Stimulated activated CD4-positive, alpha-beta T cell treated with anti-CD3 and anti-CD28 coated beads, Interleukin-2, amount 100 ng/mL, for 24 hours (primary cell): ENCODE measurements around the gene UBE4B.
"Not testable (repeated sequence)": the region's sequence is repeated elsewhere in the genome, so short reads cannot be mapped to it uniquely, and the experiment has no call there.

ENCODE experiments used
- DNase-seq, 2 donors: peaks; one replicate each; pipeline ENCODE4 v3.0.0-alpha.2; 2020

Gene UBE4B

GRCh38 chr1:10032590-10033358 is at the start of gene UBE4B:
UBE4B (plus strand) TSS chr1:10032958; CDS start chr1:10033671, 713 bp downstream.
- peak; percentile 98 to 99 for DNase-seq

DNA sequence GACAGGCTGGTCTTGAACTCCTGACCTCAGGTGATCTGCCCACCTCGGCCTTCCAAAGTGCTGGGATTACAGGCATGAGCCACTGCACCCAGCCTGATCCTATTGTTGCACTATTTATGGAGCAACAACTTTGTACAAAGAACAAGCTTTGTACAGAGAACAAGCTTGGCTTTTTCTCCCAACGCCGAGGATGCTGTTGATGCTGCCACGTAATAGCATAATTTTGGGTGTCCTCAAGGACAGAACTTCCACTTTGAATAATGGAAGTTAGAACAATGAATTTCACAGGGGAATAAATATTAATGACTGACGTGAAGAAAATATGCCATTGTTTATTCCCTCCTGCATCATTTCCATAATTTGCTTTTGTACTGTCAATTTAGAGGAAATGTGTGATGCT is 48.5 kb upstream of the UBE4B start:
- no peak for DNase-seq

DNA sequence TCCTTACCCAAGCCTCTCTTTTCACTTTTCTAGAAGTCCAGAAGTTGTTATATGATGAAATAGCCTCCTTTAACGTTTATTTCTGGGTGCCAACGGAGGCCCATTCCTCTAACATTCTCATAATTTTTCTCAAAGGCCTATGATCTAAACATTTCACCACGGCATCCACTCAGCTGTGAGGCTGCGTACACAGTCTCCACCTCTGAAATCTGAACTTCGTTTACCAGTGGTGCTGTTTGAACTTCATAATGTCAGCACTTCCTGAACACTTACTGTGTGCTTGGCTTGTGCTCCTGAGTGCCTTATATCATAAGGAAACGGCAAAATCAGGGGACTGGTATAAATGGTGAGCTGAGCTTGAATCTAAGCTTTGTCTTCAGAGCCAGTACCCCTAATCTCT is 47.8 kb upstream of the UBE4B start:
- DNase-seq, result no peak

- DNase-seq, result no peak
Observed at GRCh38 chr1:9989773-9990172, 43.0 kb upstream of the UBE4B start.

DNA sequence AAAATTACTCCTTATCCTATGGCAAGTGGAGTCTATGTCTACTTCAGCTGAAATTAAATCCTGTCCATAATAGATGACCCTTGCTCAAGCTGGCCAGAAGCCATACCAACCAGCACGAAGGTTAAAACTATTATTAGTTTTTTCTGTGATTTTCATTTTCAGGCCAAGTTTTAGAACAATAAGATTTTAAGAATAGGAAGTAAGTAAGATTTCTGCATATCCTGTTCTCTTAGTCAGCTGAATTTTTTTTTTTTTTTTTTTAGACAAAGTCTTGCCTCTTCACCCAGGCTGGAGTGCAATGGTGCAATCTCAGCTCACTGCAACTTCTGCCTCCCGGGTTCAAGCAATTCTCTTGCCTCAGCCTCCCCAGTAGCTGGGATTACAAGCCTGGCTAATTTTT is 41.8 kb upstream of the UBE4B start:
- no peak for DNase-seq

DNA sequence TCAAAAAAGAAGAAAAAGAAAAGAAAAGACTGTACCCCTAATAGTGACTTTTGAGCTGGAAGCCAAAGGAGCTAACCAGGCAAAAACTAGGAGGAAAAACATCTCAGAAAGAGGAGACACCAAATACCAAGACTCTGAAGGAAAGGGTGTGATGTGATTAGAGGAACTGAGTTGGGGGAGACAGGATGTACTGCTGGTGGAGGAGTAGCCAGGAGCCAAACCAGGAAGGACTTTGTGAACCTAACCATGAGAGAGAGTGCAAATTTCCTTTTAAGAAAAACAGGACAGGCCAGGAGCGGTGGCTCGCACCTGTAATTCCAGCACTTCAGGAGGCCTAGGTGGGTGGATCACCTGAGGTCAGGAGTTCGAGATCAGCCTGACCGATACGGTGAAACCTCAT is 39.8 kb upstream of the UBE4B start:
- DNase-seq, result no peak

DNA sequence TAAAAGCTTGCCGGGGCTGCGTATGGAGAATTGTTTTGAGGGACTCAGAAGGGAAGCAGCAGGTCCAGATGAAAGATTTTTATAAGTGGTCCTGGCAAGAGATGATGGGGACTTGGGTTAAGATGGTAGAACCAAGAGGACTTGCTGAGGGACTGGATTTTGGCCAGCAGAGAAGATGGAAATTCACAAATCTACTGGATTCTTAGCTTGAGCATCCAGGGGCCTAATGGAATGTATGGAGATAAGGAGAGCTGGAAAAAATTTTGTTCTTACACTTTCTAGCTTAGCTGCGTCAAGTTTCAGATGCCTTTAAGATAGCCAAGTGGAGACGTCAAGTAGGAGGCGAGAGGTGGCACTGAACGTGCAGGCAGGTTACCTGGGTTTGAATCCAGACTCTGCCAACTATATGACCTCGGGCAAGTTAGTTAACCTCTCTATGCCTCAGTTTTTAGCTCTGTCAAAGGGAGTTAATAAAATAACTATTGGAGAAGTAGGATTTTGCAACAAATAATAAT is 39.1 kb upstream of the UBE4B start:
- DNase-seq, result no peak

GRCh38 chr1:9996624-9997582 is 35.9 kb upstream of the UBE4B start, which contains the start of gene RBP7:
RBP7 (plus strand) TSS chr1:9997228; CDS start chr1:9997259, 31 bp downstream.
- DNase-seq, result peak; percentile 13 to 20

GRCh38 chr1:10001016-10001665 is 31.6 kb upstream of the UBE4B start:
- no peak for DNase-seq

DNA sequence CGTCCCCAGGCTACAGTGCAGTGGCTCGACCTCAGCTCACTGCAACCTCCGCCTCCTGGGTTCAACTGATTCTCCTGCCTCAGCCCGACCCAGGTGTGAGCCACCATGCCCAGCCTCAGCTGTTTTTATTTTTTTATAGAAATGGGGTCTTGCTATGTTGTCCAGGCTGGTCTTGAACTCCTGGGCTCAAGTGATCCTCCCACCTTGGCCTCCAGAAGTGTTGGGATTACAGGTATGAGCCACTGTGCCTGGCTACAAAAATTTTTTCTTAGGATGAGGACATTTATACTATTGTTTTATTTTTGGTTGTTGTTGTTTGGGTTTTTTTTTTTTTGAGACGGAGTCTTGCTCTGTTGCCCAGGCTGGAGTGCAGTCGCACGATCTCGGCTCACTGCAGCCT is 27.5 kb upstream of the UBE4B start:
- not testable (repeated sequence) for DNase-seq

DNA sequence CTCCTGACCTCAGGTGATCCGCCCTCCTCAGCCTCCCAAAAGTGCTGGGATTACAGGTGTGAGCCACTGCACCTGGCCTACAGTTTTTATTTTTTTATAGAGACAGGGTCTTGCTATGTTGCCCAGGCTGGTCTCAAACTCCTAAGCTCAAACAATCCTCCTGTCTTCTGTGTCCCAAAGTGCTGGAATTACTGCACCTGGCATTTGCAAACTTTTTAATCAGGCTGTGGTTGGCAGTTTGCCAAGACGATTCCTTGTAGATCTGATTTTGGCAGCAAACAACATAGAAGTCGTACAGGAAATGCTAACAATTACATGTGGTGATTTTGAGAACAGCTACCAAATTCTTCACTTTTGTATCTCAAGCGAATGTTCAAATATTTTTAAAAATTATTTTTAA is 25.6 kb upstream of the UBE4B start:
- DNase-seq, result no peak

GRCh38 chr1:10014016-10014415 is 18.7 kb upstream of the UBE4B start:
- DNase-seq, result no peak

DNA sequence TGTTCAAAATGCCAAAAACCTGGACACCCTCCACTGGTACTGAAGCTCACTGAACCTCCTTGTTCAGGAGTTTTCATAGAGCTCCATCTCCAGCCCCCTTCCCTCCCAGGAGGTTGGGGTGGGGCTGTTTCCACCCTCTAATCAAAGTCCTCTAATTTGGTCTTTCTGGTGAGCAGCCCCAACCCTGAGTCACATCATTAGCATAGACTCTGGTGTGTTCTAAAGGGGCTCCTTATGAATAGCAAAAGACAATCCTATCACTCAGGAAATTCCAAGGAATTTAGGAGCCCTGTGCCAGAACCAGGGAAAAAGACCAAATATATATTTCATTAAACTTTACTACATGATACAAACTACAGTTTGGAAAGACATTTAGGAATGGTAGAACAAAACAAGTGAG is 13.2 kb upstream of the UBE4B start:
- DNase-seq, result no peak

DNA sequence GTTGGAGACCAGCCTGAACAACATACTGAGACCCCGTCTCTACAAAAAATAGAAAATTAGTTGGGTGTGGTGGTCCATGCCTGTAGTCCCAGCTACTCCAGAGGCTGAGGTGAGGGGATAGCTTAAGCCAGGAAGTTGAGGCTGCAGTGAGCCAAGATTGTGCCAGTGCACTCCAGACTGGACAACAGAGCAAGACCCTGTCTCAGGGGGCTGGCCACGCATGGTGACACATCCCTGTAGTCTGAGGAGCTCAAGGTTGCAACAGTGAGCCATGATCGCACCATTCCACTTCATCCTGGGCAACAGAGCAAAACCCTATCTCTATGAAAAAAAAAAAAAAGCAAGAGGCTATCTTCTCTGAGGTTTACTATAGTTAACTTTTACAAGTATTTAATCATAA is 12.7 kb upstream of the UBE4B start:
- no peak for DNase-seq

GRCh38 chr1:10020678-10021077 is 12.1 kb upstream of the UBE4B start:
- DNase-seq, result not testable (repeated sequence)

DNA sequence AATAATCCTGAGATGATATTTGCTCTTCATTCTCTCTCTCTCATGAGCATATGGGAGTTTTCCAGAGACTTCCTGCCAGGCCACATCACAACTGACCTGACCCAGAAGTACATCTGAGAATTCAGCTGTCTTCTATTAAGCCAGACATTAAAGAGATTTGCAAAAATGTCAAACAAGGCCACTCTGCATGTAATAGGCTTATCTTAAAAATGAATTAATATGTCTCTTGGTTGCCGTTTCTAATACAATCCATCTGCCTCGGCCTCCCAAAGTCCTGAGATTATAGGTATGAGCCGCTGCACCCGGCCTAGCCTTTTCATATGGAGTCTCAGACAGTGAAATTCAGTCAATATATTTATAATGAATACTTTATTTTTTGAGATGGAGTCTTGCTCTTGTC is 10.8 kb upstream of the UBE4B start:
- not testable (repeated sequence) for DNase-seq

- DNase-seq, result no peak
Observed at GRCh38 chr1:10022656-10023055, 10.1 kb upstream of the UBE4B start.

GRCh38 chr1:10025354-10025753 is 7.4 kb upstream of the UBE4B start:
- no peak for DNase-seq

- DNase-seq, result no peak
Observed at GRCh38 chr1:10027027-10027426, 5.7 kb upstream of the UBE4B start.

DNA sequence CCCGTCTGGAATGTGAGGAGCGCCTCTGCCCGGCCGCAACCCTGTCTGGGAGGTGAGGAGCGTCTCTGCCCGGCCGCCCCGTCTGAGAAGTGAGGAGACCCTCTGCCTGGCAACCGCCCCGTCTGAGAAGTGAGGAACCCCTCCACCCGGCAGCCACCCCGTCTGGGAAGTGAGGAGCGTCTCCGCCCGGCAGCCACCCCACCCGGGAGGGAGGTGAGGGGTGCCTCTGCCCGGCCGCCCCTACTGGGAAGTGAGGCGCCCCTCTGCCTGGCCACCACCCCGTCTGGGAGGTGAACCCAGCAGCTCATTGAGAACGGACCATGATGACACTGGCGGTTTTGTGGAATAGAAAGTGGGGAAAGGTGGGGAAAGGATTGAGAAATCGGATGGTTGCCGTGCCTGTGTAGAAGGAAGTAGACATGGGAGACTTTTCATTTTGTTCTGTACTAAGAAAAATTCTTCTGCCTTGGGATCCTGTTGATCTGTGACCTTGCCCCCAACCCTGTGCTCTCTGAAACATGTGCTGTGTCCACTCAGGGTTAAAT is 3.7 kb upstream of the UBE4B start:
- not testable (repeated sequence) for DNase-seq

DNA sequence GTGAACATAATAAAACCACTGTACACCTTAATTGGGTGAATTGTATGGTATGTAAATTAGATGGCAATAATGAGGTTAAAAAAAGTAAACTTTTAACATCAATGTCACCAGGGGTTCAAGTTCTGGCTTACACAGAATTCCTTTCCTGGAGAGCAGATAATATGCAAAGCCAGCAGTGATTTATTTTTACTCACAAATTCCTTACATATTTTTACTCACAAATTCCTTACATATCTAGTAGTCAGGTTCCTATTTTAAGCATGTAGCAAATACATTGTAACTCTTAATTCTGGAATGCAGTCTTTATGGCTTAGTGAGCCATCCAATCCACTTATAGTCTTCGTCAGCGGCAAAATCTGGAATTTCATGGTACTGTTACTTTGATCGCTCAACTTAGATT is 1.3 kb upstream of the UBE4B start:
- no peak for DNase-seq

DNA sequence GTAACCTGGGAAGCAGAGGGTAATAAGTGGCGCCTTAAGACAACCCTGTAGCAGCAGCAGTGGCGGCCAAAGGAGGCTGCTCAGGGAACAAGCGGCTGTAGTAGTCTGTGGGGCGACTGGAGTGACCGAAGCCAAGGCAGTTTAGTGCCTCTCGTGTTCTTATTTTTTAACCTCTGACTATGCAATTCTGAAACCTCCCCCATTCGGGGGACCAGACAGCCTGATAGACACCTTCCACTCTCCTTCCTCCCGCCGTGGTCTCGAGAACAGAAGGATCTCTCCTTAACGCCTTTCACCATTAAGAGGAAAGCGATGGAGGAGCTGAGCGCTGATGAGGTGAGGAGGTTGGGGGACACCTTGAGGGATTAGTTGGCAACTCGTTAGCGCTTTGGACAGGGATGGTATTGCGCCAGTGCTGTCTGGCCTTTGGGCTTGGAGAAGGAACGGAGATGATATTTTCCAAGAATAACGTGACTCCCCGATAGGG is 644 bp downstream of the UBE4B start:
- peak; percentile 19 to 45 for DNase-seq

DNA sequence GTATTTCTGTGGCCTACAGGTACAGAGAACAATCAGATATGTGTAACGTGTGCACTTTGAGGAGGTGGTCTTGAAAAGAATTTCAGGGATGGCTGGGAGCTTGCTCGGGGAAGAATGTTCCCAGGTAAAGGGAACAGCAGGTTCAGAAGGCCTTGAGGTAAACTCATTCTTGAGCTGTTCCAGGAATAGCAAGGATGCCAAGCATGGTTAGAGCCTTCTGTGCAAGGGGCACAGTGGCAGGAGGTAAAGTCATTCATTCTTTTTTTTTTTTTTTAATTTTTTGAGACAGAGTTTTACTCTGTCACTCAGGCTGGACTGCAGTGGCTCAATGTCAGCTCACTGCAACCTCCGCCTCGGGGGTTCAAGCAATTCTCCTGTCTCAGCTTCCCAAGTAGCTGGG is 10.0 kb downstream of the UBE4B start:
- no peak for DNase-seq
